SJSA1 (cell line): Measurements from ENCODE around the gene RPS21. TPM values are rescaled to one million over a fixed set of nuclear protein-coding genes. Genes with fewer than 3 reads are reported as not detected.

Source experiments
- DNase-seq, 2 experiments: peaks; one replicate each; pipeline ENCODE4 v3.0.0-alpha.2; 2015 to 2020; ENCODE audit warnings: low spot score in 2 of 2, low read depth in 1 of 2
- H3K27ac ChIP-seq: fragments of 250-450 bp; sonication (Bioruptor Pico); 2 replicates; pipeline ENCODE4 v1.5.1; 2020; ENCODE audit warnings: mild to moderate bottlenecking, moderate library complexity
- H3K27me3 ChIP-seq: fragments of 250-450 bp; sonication (Bioruptor Pico); replicated peaks from 2 replicates; pipeline ENCODE4 v1.5.1; 2020; ENCODE audit warnings: mild to moderate bottlenecking, moderate library complexity
- H3K36me3 ChIP-seq: fragments of 250-450 bp; sonication (Bioruptor Pico); 2 replicates; pipeline ENCODE4 v1.5.1; 2020; ENCODE audit warnings: mild to moderate bottlenecking
- H3K4me1 ChIP-seq: fragments of 250-450 bp; sonication (Bioruptor Pico); replicated peaks from 2 replicates; pipeline ENCODE4 v1.6.1; 2021; ENCODE audit warnings: mild to moderate bottlenecking
- H3K4me3 ChIP-seq: fragments of 250-450 bp; sonication (Bioruptor Pico); 2 replicates; pipeline ENCODE4 v1.5.1; 2020; ENCODE audit warnings: mild to moderate bottlenecking
- H3K9me3 ChIP-seq: fragments of 250-450 bp; sonication (Bioruptor Pico); replicated peaks from 2 replicates; pipeline ENCODE4 v1.5.1; 2020; ENCODE audit warnings: mild to moderate bottlenecking
- total RNA-seq: library from RNA; depleted of rRNA; stranded (reverse); fragments of >200 nt; shearing (Covaris generic); gene quantifications from 2 replicates; pipeline ENCODE4 v1.2.3, GENCODE V29; 2014

Gene RPS21
- total RNA-seq, 1 experiment from 2014 or later = 1,367 TPM

DNA sequence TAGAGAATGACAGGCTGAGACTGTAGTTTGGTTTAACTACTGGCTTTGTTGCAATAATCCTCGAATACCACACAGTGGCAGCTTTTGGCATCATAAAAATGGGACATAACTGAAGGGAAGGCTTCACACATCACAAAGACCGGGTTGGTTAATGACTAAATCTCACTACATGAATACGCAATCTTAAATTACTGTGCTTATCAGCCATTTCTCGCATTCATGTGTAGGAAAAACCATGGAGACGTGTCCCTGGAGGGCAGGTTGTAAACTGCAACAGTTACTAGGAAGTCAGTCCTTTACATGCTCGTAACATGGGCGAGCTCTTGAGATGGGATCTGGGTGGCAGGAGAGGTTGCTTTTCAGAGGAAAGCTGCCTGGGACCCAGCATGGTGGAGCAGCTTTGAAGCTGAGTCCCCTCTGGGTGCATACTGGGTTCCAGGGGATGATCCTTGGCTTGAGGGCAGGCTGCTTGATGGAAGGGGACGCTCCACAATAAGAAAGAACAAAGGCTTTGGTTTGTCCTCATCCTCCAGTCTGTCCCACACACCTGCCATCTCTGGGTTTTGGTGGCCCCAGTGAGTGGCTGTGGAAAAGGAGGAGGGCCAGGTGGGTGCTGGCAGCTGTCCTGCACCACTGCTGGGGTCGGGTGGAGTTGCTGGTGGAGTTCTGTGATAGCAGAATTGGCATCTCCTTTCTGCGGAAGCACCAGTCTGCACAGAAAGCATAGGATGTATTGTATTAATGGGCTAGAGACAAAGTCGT lies 2.1 kb downstream of the RPS21 start:
- no peak for DNase-seq
- H3K9me3 ChIP-seq = no peaks in the 10 kb centered on the region
- no peak overlapping the region for H3K27ac ChIP-seq
- H3K27me3 ChIP-seq = no peaks in the 10 kb centered on the region
- peaks cover 77% of the 10 kb centered on the region for H3K36me3 ChIP-seq
- H3K4me3 ChIP-seq = no peak overlapping the region
- H3K4me1 ChIP-seq = peaks cover 15% of the 10 kb centered on the region

GRCh38 chr20:62389601-62390087 lies 2.7 kb downstream of the RPS21 start:
- peaks cover 83% of the 10 kb centered on the region for H3K36me3 ChIP-seq

GRCh38 chr20:62390317-62391164 lies 3.6 kb downstream of the RPS21 start:
- peaks cover 12% of the 10 kb centered on the region for H3K4me1 ChIP-seq
- H3K4me3 ChIP-seq = no peak overlapping the region
- H3K36me3 ChIP-seq = peaks cover 81% of the 10 kb centered on the region
- no peak for DNase-seq
- H3K27me3 ChIP-seq = no peaks in the 10 kb centered on the region
- H3K9me3 ChIP-seq = no peaks in the 10 kb centered on the region
- no peak overlapping the region for H3K27ac ChIP-seq

More at GRCh38 chr20:62389601-62390087, 2.7 kb downstream of the RPS21 start:
- DNase-seq = no peak
- no peaks in the 10 kb centered on the region for H3K27me3 ChIP-seq
- H3K27ac ChIP-seq = no peak overlapping the region
- peaks cover 15% of the 10 kb centered on the region for H3K4me1 ChIP-seq
- H3K9me3 ChIP-seq = no peaks in the 10 kb centered on the region
- H3K4me3 ChIP-seq = no peak overlapping the region

GRCh38 chr20:62391165-62392076 lies 4.5 kb downstream of the RPS21 start:
- no peak for DNase-seq
- H3K9me3 ChIP-seq = no peaks in the 10 kb centered on the region
- H3K27ac ChIP-seq = no peak overlapping the region
- H3K4me1 ChIP-seq = peaks cover 11% of the 10 kb centered on the region
- peaks cover 78% of the 10 kb centered on the region for H3K36me3 ChIP-seq
- H3K27me3 ChIP-seq = no peaks in the 10 kb centered on the region
- no peak overlapping the region for H3K4me3 ChIP-seq

DNA sequence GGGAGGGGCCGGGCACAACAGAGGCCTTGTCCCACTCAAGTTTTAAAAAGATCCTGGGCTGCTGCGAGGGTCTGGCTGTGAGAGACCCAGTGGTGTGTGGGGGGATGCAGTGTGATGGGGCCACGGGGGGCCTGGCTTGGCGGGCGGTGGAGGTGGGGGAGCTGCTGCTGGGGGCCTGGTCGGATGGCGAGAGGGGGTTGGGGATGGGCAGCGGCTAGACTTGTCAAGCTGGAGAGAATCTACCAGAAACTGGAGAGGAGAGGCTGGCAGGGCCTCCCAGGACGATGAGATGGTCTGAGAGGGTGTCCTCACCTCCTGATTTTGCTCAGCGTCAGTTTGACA lies 5.1 kb downstream of the RPS21 start:
- Histone ChIP-seq H3K27me3 (no peaks in the 10 kb centered on the region), H3K4me1 (peaks cover 11% of the 10 kb centered on the region), H3K27ac (no peak overlapping the region)

GRCh38 chr20:62392621-62393334 lies 5.9 kb downstream of the RPS21 start:
- H3K27me3 ChIP-seq = no peaks in the 10 kb centered on the region
- no peak overlapping the region for H3K4me3 ChIP-seq
- peaks cover 66% of the 10 kb centered on the region for H3K36me3 ChIP-seq
- H3K27ac ChIP-seq = no peak overlapping the region
- DNase-seq = no peak
- H3K9me3 ChIP-seq = no peaks in the 10 kb centered on the region
- H3K4me1 ChIP-seq = peaks cover 5% of the 10 kb centered on the region

More for the DNA sequence above, 5.1 kb downstream of the RPS21 start:
- Histone ChIP-seq H3K9me3 (no peaks in the 10 kb centered on the region), H3K4me3 (no peak overlapping the region), H3K36me3 (peaks cover 73% of the 10 kb centered on the region)
- no peak for DNase-seq

DNA sequence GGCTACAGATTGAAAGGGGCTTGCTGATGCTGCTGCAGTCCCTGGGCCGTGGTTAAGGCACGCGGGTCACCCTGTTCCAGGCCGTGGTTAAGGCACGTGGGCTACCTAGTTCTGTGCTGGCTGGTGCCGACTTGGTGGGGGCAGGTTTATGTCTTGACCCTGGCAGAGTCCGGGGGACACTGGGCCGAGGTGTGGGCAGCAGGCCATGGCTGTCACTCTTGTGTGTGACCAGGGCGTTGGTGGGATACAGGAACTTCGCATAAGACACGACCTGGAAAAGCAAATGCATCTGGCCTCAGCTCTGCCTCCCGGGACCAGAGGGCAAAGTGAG lies 6.4 kb downstream of the RPS21 start:
- no peak overlapping the region for H3K27ac ChIP-seq
- peaks cover under 1% of the 10 kb centered on the region; the same call in 1 of the 2 replicates for H3K4me1 ChIP-seq
- peaks cover 61% of the 10 kb centered on the region for H3K36me3 ChIP-seq
- no peak for DNase-seq
- H3K4me3 ChIP-seq = no peak overlapping the region
- no peaks in the 10 kb centered on the region for H3K9me3 ChIP-seq
- no peaks in the 10 kb centered on the region for H3K27me3 ChIP-seq

- H3K27ac ChIP-seq = no peak overlapping the region
- peaks cover 56% of the 10 kb centered on the region for H3K36me3 ChIP-seq
- no peak for DNase-seq
- H3K4me1 ChIP-seq = no peaks in the 10 kb centered on the region
- no peaks in the 10 kb centered on the region for H3K9me3 ChIP-seq
- no peaks in the 10 kb centered on the region for H3K27me3 ChIP-seq
- no peak overlapping the region for H3K4me3 ChIP-seq
These were observed 6.9 kb downstream of the RPS21 start for GRCh38 chr20:62393830-62394229.

DNA sequence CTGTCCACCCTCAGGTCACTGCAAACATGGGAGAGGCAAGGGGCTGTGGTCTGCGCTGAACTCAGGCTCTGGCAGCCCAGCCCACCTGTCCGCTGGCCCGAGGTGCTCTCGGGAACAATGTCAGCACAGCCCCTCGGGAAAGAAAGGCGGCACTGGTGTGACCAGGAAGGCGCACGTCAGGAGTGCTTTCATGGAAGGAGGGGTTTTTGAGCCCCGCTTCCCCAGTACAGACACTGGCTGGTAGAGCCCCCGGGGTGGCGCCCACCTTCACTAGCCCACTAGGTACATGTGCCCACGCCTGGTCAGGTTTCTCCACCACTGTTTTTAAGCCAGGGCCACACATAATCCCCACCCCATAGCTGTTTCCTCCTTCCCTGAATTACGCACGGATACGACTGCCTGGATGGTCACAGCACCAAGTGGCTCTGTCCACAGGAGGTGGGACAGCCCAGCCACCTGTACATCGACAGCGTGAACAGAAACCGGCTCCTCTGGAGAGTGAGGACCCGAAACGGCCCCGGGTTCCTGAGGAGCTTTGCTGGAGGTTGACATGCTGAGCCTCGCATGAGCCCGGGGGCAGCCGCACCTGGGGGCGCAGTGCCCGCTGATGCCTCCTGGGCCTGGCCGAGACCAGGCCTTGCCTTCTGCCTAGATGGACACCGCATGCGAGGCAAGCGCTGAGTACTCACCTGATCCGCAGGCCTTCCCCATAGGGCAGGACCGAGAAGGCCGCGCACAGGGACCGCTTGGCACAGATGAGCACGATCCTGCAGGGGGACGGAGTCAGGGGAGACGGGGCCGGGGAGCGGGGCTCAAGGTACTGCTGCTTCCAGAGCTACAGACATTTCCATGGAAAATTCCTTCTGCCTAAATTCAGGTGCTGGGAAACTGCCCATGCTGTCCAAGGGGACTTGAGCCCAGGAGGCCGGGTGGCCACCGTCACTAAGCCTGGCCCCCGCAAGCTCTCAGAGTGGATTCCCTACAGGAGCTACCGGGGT lies 7.6 kb downstream of the RPS21 start:
- Histone ChIP-seq H3K4me1 (no peaks in the 10 kb centered on the region), H3K9me3 (no peaks in the 10 kb centered on the region), H3K36me3 (peaks cover 49% of the 10 kb centered on the region), H3K4me3 (no peak overlapping the region), H3K27me3 (no peaks in the 10 kb centered on the region), H3K27ac (no peak overlapping the region)
- no peak for DNase-seq

DNA sequence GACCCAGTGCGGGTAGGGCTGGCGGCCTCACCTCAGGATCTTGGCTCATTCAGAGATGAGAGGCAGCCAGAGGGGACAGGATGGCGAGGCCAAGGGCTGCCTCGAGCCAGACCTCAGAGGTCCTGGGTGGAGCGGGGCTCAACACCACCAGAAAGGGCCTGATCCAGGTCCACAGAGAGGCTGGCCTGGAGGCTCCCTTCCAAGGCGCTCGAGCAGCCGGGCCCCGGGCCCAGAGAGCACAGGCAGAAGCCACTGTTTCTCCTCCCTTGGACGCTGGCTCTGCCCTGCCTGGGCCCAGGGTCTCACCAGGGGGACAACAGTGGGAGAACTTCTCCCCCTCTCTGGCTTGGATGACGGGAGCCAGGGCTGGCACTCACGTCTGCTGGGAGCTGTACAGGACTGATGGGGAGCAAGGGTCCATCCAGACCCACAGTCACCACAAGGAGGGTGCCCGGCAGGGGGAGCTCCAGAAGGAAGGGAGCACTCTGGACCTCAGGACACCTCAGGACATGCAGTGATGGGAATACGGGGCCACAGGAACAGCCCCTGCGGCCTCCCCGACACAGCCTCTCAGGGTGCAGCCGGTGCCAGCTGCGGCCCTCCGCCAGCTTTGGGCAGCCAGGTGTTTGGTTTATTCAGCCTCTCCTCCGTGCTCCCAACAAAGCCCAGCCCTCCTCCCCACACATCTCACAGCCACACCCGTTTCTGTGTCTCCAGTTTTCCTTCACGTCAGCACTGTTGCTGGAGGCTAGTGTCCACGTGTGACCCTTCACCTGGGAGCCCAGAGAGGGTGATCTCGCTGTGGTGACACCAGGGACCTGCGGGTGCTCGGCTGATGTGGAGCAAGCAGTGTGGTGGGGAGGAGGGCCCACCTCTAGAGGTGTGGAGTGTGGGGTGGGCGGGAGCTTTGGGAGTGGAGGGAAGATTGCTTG lies 8.7 kb downstream of the RPS21 start:
- H3K4me3 ChIP-seq = no peak overlapping the region
- no peak for DNase-seq
- no peaks in the 10 kb centered on the region for H3K4me1 ChIP-seq
- peaks cover 38% of the 10 kb centered on the region for H3K36me3 ChIP-seq
- no peaks in the 10 kb centered on the region for H3K27me3 ChIP-seq
- H3K27ac ChIP-seq = no peak overlapping the region
- H3K9me3 ChIP-seq = no peaks in the 10 kb centered on the region

- DNase-seq = no peak
- Histone ChIP-seq H3K4me3 (no peak overlapping the region), H3K36me3 (peaks cover 28% of the 10 kb centered on the region), H3K9me3 (no peaks in the 10 kb centered on the region), H3K27ac (no peak overlapping the region), H3K27me3 (no peaks in the 10 kb centered on the region), H3K4me1 (no peaks in the 10 kb centered on the region)
These were observed 9.7 kb downstream of the RPS21 start for GRCh38 chr20:62396367-62397239.
